Kidney epithelial cell (primary cell): ENCODE measurements around the gene CR2. TPM values are rescaled to one million over a fixed set of nuclear protein-coding genes. Genes with fewer than 3 reads are reported as not detected.
"Not testable (repeated sequence)": the region's sequence is repeated elsewhere in the genome, so short reads cannot be mapped to it uniquely, and the experiment has no call there.

Experiments
- DNase-seq: peaks from one replicate; pipeline ENCODE4 v3.0.0-alpha.2; 2010; ENCODE audit warnings: low read depth
- H3K27me3 ChIP-seq: 2 replicates; pipeline ENCODE4 v1.6.0; 2011; ENCODE audit warnings: low read length; ENCODE audit not compliant: control insufficient read depth, insufficient read depth
- H3K36me3 ChIP-seq: 2 replicates; pipeline ENCODE4 v1.5.1; 2011; ENCODE audit warnings: low read length; ENCODE audit not compliant: control insufficient read depth, insufficient read depth
- H3K4me3 ChIP-seq: 2 replicates; pipeline ENCODE4 v1.5.1; 2011; ENCODE audit warnings: low read depth, mild to moderate bottlenecking, control low read depth, low read length
- total RNA-seq: library from RNA; depleted of rRNA; stranded (reverse); fragments of >200 nt; gene quantifications from 2 replicates; pipeline ENCODE4 v1.2.3, GENCODE V29; 2015
- TF ChIP-seq, protein P1 (sequence below): IDR thresholded peaks from 2 replicates; pipeline ENCODE4 v1.5.1; 2011; ENCODE audit warnings: mild to moderate bottlenecking, moderate library complexity, low read length, control low read depth, inconsistent platforms; ENCODE audit not compliant: insufficient read depth, poor library complexity, severe bottlenecking

Gene CR2
- total RNA-seq, 1 donor from 2014 or later: 0.04 TPM

DNA sequence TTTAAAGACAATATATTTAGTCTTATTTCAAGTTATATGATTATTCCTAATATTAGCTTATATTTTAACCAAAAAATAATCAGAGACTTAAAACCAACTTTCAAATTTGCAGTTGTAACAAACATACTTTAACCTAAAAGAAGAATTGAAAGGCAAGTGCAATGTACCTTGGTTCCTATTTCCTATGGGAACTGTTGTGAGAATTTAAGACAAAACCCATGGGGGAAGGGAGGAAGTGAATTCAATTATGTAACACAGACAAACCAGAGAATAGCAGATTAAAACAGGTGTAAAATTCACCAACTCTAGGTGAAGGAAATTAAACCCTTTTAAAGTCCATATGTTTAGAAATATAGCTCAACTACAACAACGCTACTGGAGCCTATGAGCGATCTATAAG lies 22.6 kb upstream of the CR2 start:
- H3K36me3 ChIP-seq: no peaks in the 10 kb centered on the region
- TF ChIP-seq, protein P1, sequence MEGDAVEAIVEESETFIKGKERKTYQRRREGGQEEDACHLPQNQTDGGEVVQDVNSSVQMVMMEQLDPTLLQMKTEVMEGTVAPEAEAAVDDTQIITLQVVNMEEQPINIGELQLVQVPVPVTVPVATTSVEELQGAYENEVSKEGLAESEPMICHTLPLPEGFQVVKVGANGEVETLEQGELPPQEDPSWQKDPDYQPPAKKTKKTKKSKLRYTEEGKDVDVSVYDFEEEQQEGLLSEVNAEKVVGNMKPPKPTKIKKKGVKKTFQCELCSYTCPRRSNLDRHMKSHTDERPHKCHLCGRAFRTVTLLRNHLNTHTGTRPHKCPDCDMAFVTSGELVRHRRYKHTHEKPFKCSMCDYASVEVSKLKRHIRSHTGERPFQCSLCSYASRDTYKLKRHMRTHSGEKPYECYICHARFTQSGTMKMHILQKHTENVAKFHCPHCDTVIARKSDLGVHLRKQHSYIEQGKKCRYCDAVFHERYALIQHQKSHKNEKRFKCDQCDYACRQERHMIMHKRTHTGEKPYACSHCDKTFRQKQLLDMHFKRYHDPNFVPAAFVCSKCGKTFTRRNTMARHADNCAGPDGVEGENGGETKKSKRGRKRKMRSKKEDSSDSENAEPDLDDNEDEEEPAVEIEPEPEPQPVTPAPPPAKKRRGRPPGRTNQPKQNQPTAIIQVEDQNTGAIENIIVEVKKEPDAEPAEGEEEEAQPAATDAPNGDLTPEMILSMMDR: no peak
- no peaks in the 10 kb centered on the region for H3K27me3 ChIP-seq
- H3K4me3 ChIP-seq: no peak overlapping the region
- DNase-seq: no peak

DNA sequence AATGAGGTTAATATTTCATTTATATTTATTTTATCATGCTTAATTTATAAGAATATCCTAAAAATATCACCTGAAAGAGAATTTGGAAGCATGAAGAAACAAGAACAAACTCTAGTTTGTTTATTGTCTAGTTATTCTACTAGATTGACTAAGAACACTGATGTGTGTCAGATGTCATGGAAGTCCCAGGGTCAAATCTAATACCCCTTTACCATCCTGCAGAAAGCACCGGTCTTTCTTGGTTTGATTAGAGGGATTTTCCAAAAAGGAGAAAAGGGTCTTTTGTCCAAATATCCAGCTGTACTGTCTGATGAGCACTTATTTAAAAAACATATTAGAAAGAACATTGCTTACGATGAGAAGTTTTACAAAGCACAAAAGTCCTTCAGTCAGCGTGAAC lies 20.7 kb upstream of the CR2 start:
- Histone ChIP-seq H3K36me3 (no peaks in the 10 kb centered on the region), H3K4me3 (no peak overlapping the region), H3K27me3 (no peaks in the 10 kb centered on the region)
- TF ChIP-seq, protein P1: no peak
- DNase-seq: no peak

DNA sequence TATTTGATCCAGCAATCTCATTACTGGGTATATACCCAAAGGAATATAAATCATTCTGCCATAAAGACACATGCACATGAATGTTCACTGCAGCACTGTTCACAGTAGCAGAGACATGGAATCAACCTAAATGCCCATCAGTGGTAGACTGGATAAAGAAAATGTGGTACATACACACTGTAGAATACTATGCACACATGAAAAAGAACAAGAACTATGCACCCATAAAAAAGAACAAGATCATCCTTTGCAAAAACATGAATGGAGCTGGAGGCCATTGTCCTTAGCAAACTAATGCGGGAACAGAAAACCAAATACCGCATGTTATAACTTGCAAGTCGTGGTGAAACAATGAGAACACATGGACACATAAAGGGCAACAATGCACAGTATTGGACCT lies 17.4 kb upstream of the CR2 start:
- not testable (repeated sequence) for DNase-seq, H3K27me3 ChIP-seq, H3K36me3 ChIP-seq, H3K4me3 ChIP-seq

DNA sequence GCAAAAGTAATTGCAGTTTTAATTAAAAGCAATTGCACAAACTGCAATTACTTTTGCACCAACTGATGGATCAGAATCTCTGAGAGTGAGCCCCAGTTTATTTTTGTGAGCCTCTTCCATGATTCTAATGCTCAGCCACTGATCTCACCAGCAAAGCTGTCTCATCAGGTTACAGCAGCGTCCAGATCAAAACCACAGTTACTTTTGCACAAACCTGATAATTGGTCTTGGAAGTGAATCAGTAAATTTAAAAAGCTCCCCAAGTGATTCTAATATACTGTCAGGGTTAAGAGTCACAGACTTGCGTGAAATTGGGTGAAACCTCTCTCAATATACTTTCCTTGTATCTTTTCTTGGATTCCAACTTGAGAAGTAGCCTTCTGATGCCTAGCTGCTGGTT lies 13.5 kb upstream of the CR2 start:
- Histone ChIP-seq H3K4me3 (no peak overlapping the region), H3K36me3 (no peaks in the 10 kb centered on the region), H3K27me3 (no peaks in the 10 kb centered on the region)
- TF ChIP-seq, protein P1: no peak
- no peak for DNase-seq

DNA sequence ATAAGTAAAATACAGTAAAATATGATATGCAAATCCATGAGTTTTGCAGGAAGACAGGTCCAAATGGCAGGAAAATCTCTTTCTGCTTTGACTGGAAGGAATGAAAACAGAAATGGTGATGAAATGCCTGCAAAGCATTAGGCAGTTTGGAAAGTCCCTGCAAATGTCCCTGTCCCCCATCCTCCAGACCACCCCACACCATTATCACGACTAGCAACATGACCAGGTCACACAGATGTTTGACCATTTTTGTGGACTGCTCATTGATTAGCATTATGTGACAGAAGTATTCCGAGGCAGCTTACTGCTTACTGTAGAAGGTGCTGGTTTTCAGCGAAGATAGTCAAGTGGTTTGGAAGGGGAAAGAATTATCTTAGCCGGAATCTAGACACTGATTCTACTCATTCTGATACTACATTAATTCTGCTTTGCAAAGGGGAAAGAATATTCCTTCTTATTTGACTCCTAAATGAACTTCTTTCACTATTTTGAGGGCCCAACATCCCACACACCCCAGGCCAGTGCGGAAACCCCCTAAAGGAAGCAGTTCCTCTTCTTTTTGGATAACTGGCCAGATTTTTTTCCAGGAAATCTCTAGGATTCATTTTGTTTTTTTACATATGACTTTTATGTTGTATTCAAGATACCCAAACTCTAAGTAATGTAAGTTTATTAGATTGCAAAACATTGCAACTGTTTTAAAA lies 9.5 kb upstream of the CR2 start:
- H3K27me3 ChIP-seq: peaks cover 3% of the 10 kb centered on the region
- no peaks in the 10 kb centered on the region for H3K36me3 ChIP-seq
- DNase-seq: no peak
- H3K4me3 ChIP-seq: no peak overlapping the region
- TF ChIP-seq, protein P1: no peak

DNA sequence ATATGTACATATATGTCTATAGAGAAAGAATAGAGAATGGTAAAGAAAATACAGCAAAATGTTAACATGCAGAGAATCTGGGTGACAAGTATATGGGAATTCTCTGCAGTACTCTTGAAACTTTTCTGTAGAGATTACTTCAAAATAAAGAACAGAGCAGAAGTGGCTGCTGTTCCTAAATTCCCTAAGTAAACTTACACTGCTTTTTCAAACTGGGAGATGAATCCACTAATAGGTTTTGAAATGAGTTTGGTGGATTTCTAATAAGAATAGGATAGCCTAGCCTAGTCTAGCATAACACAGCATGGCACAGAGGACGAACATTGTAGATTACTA lies 450 bp upstream of the CR2 start:
- Histone ChIP-seq H3K27me3 (peaks cover 20% of the 10 kb centered on the region), H3K36me3 (no peaks in the 10 kb centered on the region), H3K4me3 (no peak overlapping the region)
- TF ChIP-seq, protein P1: no peak
- DNase-seq: no peak
